PC-3 (cell line): Measurements from ENCODE around the gene TMEM209. TPM values are rescaled to one million over a fixed set of nuclear protein-coding genes. Genes with fewer than 3 reads are reported as not detected.

Source experiments
- ATAC-seq: fragments of 200-7000 bp; cut with Tn5 transposase; 2 replicates; pipeline ENCODE4 v1.9.1; 2020; ENCODE audit warnings: mild to moderate bottlenecking, moderate library complexity
- BruUV-seq: library from RNA; stranded (reverse); fragments of 400-500 nt; replicated peaks from 2 replicates; lab custom pipeline; 2021; lab: Mats Ljungman, UMichigan
- CTCF ChIA-PET: fragments of 300-600 bp; sonication (Branson Sonifier 250); formaldehyde crosslinking; loops from one replicate; lab custom pipeline; 2022; ENCODE audit warnings: antibody characterized with exemption; lab: Charles Lee
- POLR2A ChIA-PET: fragments of 300-600 bp; sonication (Branson Sonifier 250); formaldehyde crosslinking; loops from one replicate; lab custom pipeline; 2022; ENCODE audit warnings: antibody characterized with exemption; ENCODE audit not compliant: unreplicated experiment; lab: Charles Lee
- DNase-seq: peaks from one replicate; pipeline ENCODE4 v3.0.0-alpha.2; 2015
- H2AFZ ChIP-seq: fragments of 300-600 bp; sonication (generic); 2 replicates; pipeline ENCODE4 v1.6.0; 2016; ENCODE audit warnings: antibody characterized with exemption, low read length
- H3F3A ChIP-seq: fragments of 300-600 bp; sonication (generic); one replicate; pipeline ENCODE4 v1.6.0; 2017; ENCODE audit warnings: antibody characterized with exemption, low read length, control low read depth, mild to moderate bottlenecking; ENCODE audit not compliant: unreplicated experiment
- H3K27ac ChIP-seq: fragments of 300-600 bp; sonication (generic); 2 replicates; pipeline ENCODE4 v1.5.1; 2016; ENCODE audit warnings: mild to moderate bottlenecking, low read length
- H3K27me3 ChIP-seq: fragments of 300-600 bp; sonication (generic); 2 replicates; pipeline ENCODE4 v1.6.1; 2016; ENCODE audit warnings: low read length, mixed read lengths
- H3K36me3 ChIP-seq: fragments of 300-600 bp; sonication (generic); 2 replicates; pipeline ENCODE4 v1.6.1; 2016; ENCODE audit warnings: low read depth, mixed run types, low read length, mixed read lengths
- H3K4me1 ChIP-seq: fragments of 300-600 bp; sonication (generic); 2 replicates; pipeline ENCODE4 v1.5.1; 2016; ENCODE audit warnings: low read length; ENCODE audit not compliant: insufficient read depth
- H3K4me2 ChIP-seq: fragments of 300-600 bp; sonication (generic); 2 replicates; pipeline ENCODE4 v1.6.0; 2016; ENCODE audit warnings: low read length
- H3K4me3 ChIP-seq: fragments of 300-600 bp; sonication (generic); 2 replicates; pipeline ENCODE4 v1.5.1; 2016; ENCODE audit warnings: mild to moderate bottlenecking, low read length, mixed read lengths
- H3K79me2 ChIP-seq: fragments of 300-600 bp; sonication (generic); 2 replicates; pipeline ENCODE4 v1.6.1; 2017; ENCODE audit warnings: low read length, mixed read lengths
- H3K9ac ChIP-seq: fragments of 300-600 bp; sonication (generic); 2 replicates; pipeline ENCODE4 v1.6.0; 2016; ENCODE audit warnings: mild to moderate bottlenecking, low read length
- H3K9me2 ChIP-seq: fragments of 300-600 bp; sonication (generic); replicated peaks from 2 replicates; pipeline ENCODE4 v1.6.1; 2016; ENCODE audit warnings: mixed run types, low read length, mixed read lengths
- H3K9me3 ChIP-seq: fragments of 300-600 bp; sonication (generic); 2 replicates; pipeline ENCODE4 v1.6.1; 2016; ENCODE audit warnings: low read length, mixed read lengths
- H4K20me1 ChIP-seq: fragments of 300-600 bp; sonication (generic); 2 replicates; pipeline ENCODE4 v1.6.1; 2016; ENCODE audit warnings: low read length, mixed read lengths
- EZH2 ChIP-seq: fragments of 300-600 bp; sonication (generic); IDR thresholded peaks from one replicate; pipeline ENCODE4 v1.6.1; 2017; ENCODE audit warnings: antibody characterized with exemption, mild to moderate bottlenecking, low read length; ENCODE audit not compliant: unreplicated experiment
- EZH2phosphoT487 ChIP-seq: fragments of 300-600 bp; sonication (generic); IDR thresholded peaks from 2 replicates; pipeline ENCODE4 v1.6.1; 2018; ENCODE audit warnings: mild to moderate bottlenecking, antibody characterized with exemption, low read length, borderline replicate concordance
- intact Hi-C: fragments of 100-400 bp; cut with micrococcal nuclease; formaldehyde crosslinking; loops from 2 replicates; pipeline ENCODE4 v1.9.0; 2023
- total RNA-seq: library from RNA; depleted of rRNA; stranded (reverse); fragments of >200 nt; gene quantifications from 2 replicates; pipeline ENCODE4 v1.2.3, GENCODE V29; 2014
- TF ChIP-seq, protein P1 (sequence below): fragments of 300-600 bp; sonication (generic); conservative IDR thresholded peaks from 2 replicates; pipeline ENCODE4 v1.5.1; 2017; ENCODE audit warnings: antibody characterized with exemption, low read depth, mild to moderate bottlenecking, low read length

The TMEM209 gene
- total RNA-seq, 1 experiment from 2014 or later = 23.2 TPM

DNA sequence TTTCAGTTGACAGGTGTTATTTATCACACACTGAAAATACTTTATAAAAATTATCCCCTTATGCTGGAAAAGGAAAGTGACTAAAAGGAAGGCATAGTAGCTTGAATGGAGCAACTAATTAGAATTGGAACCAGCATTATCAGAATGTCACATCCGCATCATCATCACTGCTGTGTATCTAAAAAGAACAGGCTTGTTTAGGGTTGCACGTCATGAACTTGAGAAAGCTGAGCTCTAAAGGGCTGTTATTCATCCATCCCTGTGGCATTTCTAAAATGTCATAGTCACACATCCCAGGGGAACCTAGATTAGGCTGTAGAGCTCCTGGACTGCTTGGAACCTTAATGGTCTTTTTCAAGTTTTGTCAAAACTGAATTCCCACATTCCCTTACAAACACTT is 80.5 kb downstream of the TMEM209 start:
- ATAC-seq = no peak

DNA sequence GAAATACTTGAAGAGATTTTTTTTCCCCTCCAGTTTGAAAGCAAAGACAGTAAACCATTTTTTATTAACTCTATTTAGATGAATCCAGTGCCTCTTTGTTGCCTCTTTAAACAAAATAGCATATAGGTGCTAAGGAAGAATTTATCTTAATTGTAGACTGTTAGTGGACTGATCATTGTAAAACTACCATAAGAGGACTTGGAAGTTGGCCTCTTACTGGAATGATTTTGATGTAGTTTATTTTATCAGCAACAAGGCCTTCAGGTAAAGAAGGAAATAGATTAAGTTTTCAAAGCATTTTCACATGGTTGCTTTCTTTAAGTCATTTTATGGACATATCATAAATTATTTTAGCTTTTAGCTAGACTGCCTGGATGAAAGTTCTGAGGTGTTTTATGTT is 81.7 kb downstream of the TMEM209 start:
- Histone ChIP-seq H3F3A (no peaks in the 10 kb centered on the region), H3K9ac (no peak overlapping the region), H3K9me2 (no peaks in the 10 kb centered on the region), H3K4me2 (no peak overlapping the region), H4K20me1 (no peaks in the 10 kb centered on the region), H3K79me2 (no peaks in the 10 kb centered on the region), H3K4me1 (no peaks in the 10 kb centered on the region), H3K27me3 (no peaks in the 10 kb centered on the region), H3K9me3 (no peaks in the 10 kb centered on the region), H2AFZ (no peak overlapping the region), H3K36me3 (peaks cover 6% of the 10 kb centered on the region), H3K4me3 (no peak overlapping the region), H3K27ac (no peak overlapping the region)
- POLR2A ChIA-PET = no interaction called here
- CTCF ChIA-PET = no interaction called here
- no TSS peak for BruUV-seq
- intact Hi-C loops = no loop called here
- DNase-seq (no peak), ATAC-seq (no peak)
- TF ChIP-seq EZH2phosphoT487 = no peak

More for the DNA sequence above, 80.5 kb downstream of the TMEM209 start:
- DNase-seq = no peak
- TF ChIP-seq EZH2phosphoT487 (no peak), EZH2 (no peak)
- TF ChIP-seq, protein P1, sequence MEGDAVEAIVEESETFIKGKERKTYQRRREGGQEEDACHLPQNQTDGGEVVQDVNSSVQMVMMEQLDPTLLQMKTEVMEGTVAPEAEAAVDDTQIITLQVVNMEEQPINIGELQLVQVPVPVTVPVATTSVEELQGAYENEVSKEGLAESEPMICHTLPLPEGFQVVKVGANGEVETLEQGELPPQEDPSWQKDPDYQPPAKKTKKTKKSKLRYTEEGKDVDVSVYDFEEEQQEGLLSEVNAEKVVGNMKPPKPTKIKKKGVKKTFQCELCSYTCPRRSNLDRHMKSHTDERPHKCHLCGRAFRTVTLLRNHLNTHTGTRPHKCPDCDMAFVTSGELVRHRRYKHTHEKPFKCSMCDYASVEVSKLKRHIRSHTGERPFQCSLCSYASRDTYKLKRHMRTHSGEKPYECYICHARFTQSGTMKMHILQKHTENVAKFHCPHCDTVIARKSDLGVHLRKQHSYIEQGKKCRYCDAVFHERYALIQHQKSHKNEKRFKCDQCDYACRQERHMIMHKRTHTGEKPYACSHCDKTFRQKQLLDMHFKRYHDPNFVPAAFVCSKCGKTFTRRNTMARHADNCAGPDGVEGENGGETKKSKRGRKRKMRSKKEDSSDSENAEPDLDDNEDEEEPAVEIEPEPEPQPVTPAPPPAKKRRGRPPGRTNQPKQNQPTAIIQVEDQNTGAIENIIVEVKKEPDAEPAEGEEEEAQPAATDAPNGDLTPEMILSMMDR = no peak
- CTCF ChIA-PET = no interaction called here
- intact Hi-C loops = no loop called here
- Histone ChIP-seq H2AFZ (no peak overlapping the region), H3K36me3 (peaks cover 10% of the 10 kb centered on the region), H3K9me2 (no peaks in the 10 kb centered on the region), H3K9me3 (no peaks in the 10 kb centered on the region), H3K4me2 (no peak overlapping the region), H3K27me3 (no peaks in the 10 kb centered on the region), H3K4me1 (no peaks in the 10 kb centered on the region), H4K20me1 (no peaks in the 10 kb centered on the region), H3F3A (no peaks in the 10 kb centered on the region), H3K79me2 (no peaks in the 10 kb centered on the region), H3K4me3 (no peak overlapping the region), H3K9ac (no peak overlapping the region), H3K27ac (no peak overlapping the region)
- BruUV-seq = no TSS peak
- POLR2A ChIA-PET = no interaction called here

DNA sequence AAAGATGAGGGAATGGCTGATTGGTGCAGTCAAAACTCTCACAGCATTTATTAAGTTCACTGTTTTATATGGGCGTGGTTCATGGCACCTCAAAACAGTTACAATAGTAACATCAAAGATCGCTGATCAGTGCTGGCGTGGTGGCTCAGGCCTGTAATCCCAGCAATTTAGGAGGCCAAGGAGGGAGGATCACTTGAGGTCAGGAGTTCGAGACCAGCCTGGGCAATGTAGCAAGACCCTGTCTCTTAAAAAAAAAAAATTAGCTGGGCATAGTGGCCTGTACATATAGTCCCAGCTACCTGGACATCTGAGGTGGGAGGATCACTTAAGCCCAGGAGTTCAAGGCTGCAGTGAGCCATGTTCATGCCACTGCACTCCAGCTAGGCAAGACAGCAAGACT is 86.4 kb downstream of the TMEM209 start:
- H3K4me2 ChIP-seq = no peak overlapping the region
- no peak overlapping the region for H3K9ac ChIP-seq
- no peak overlapping the region for H2AFZ ChIP-seq
- DNase-seq = no peak
- no peak overlapping the region for H3K27ac ChIP-seq
- H3K9me3 ChIP-seq = no peaks in the 10 kb centered on the region
- no TSS peak for BruUV-seq
- H3K79me2 ChIP-seq = no peaks in the 10 kb centered on the region
- ChIA-PET CTCF (no interaction called here), POLR2A (no interaction called here)
- no peak overlapping the region for H3K4me3 ChIP-seq
- no peaks in the 10 kb centered on the region; the same call in 1 of the 2 replicates for H3K36me3 ChIP-seq
- H3K9me2 ChIP-seq = no peaks in the 10 kb centered on the region
- H3F3A ChIP-seq = no peaks in the 10 kb centered on the region
- H3K4me1 ChIP-seq = peaks cover 12% of the 10 kb centered on the region
- H4K20me1 ChIP-seq = no peaks in the 10 kb centered on the region
- H3K27me3 ChIP-seq = no peaks in the 10 kb centered on the region
- TF ChIP-seq, protein P1 = no peak
- TF ChIP-seq EZH2 = no peak
- TF ChIP-seq EZH2phosphoT487 = no peak
- ATAC-seq = no peak
- intact Hi-C loops = no loop called here
